OCI-LY7 (cell line): ENCODE data around the gene CEP162.

ENCODE experiments used
- CTCF ChIP-seq: fragments of 200-600 bp; sonication (generic); conservative IDR thresholded peaks from 2 replicates; pipeline ENCODE4 v1.5.1; 2014; ENCODE audit warnings: mild to moderate bottlenecking, antibody characterized with exemption, low read length, moderate library complexity, mixed read lengths
- EZH2phosphoT487 ChIP-seq: fragments of 200-600 bp; sonication (generic); IDR thresholded peaks from 2 replicates; pipeline ENCODE4 v1.6.1; 2018; ENCODE audit warnings: low read depth, borderline replicate concordance, mild to moderate bottlenecking, mixed run types, antibody characterized with exemption, low read length, moderate library complexity, mixed read lengths

- TF ChIP-seq CTCF, result no peak
- no peak for TF ChIP-seq EZH2phosphoT487
Observed at GRCh38 chr6:84086056-84086455, 141.4 kb downstream of the CEP162 start.
